Astrocyte (in vitro differentiated cells and primary cell): Measurements from ENCODE around the gene CENPB.

Experiments
- EZH2 ChIP-seq: IDR thresholded peaks from 2 replicates; pipeline ENCODE4 v1.6.1; 2012; ENCODE audit warnings: mild to moderate bottlenecking, low read length, inconsistent platforms; ENCODE audit not compliant: insufficient read depth
- TF ChIP-seq, protein P1 (sequence below): IDR thresholded peaks from 2 replicates; pipeline ENCODE4 v1.5.1; 2011; ENCODE audit warnings: low read depth, mild to moderate bottlenecking, inconsistent platforms, low read length, moderate library complexity; ENCODE audit not compliant: insufficient read depth

DNA sequence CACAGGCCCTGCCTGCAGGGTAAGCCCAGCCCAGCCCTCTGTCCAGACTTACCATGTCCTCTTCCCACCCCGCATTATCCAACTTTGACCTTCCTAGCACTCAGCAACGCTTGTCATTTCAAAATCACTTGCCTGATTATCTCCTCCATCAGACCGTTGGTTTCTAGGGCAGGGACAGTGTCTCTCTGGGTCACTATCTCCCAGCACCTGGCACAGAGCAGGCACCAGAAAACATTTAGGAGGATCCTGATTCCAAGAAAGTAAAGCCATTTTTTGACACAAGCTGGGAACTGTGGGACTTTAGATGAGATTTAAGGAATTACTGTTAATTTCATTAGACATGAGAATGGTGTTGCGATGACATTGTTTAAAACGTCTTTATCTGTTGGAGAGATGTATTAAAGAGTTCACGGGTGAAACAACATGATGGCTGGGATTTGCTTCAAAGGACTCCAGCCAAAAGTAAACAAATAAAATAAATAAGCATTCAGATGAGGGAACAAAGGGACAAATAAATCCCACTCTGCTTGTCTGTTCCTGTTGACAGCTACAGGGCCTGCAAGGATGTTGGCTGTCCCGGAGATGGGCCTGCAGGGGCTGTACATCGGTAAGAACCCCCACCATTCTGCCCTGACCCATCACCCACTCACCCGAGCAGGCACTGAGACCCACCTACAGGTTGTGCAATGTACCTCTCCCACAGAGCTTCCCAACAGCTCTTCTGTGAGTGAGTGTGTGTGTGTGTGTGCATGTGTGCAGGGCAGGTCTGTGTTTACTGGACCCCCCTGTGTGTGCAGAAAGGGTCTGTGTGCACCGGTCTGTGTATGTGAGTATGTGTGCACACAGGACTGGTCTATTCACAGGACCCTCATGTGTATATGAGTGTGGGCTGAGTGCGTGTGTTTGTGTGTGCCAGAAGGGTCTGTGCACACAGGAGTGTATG lies 48.2 kb downstream of the CENPB start:
- TF ChIP-seq, protein P1, sequence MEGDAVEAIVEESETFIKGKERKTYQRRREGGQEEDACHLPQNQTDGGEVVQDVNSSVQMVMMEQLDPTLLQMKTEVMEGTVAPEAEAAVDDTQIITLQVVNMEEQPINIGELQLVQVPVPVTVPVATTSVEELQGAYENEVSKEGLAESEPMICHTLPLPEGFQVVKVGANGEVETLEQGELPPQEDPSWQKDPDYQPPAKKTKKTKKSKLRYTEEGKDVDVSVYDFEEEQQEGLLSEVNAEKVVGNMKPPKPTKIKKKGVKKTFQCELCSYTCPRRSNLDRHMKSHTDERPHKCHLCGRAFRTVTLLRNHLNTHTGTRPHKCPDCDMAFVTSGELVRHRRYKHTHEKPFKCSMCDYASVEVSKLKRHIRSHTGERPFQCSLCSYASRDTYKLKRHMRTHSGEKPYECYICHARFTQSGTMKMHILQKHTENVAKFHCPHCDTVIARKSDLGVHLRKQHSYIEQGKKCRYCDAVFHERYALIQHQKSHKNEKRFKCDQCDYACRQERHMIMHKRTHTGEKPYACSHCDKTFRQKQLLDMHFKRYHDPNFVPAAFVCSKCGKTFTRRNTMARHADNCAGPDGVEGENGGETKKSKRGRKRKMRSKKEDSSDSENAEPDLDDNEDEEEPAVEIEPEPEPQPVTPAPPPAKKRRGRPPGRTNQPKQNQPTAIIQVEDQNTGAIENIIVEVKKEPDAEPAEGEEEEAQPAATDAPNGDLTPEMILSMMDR: no peak
- no peak for TF ChIP-seq EZH2
